ENCODE measurements around the gene LYL1. TPM values are rescaled to one million over a fixed set of nuclear protein-coding genes. Genes with fewer than 3 reads are reported as not detected.

The LYL1 gene
- total and polyA plus RNA-seq, 4 donors = 12.9 to 34.1 (median 20.7) TPM

- Histone ChIP-seq H3K27ac (ENCODE audit: low read depth in 1 of 2, low read length in 1 of 2) (no peak overlapping the region), H3K27me3 (ENCODE audit: control insufficient read depth in 3 of 3, insufficient read depth in 3 of 3, low read length in 2 of 3) (no peaks in the 10 kb centered on the region), H3K4me1 (ENCODE audit: control insufficient read depth in 5 of 5, insufficient read depth in 5 of 5, low read length in 5 of 5) (peaks cover 0 to 34% (median 15%) of the 10 kb centered on the region in 5 donors), H3K4me3 (no peak overlapping the region), H3K9ac (ENCODE audit: insufficient read depth in 1 of 2, low read length in 2 of 2) (no peak overlapping the region), H3K36me3 (ENCODE audit: control insufficient read depth in 4 of 4, insufficient read depth in 4 of 4, low read length in 4 of 4) (peaks cover 3 to 16% (median 3%) of the 10 kb centered on the region in 4 donors), H3K9me3 (ENCODE audit: control insufficient read depth in 4 of 4, insufficient read depth in 3 of 4, low read length in 3 of 4) (no peaks in the 10 kb centered on the region)
- ATAC-seq (ENCODE audit: insufficient read depth, low FRiP score) (no peak), DNase-seq (peak in 1 of 3 donors; percentile 26)
- 21 to 45% methylated on average over 43 to 44 of the region's 44 CpGs for WGBS, 2 donors
- no peak for TF ChIP-seq CTCF (IDR thresholded peaks at IDR 0.05; ENCODE audit: control extremely low read depth, extremely low read depth)
Observed at GRCh38 chr19:13095934-13096927, 6.4 kb downstream of the LYL1 start.

GRCh38 chr19:13095393-13095784 lies 7.3 kb downstream of the LYL1 start:
- Histone ChIP-seq H3K9ac (ENCODE audit: insufficient read depth in 1 of 2, low read length in 2 of 2) (no peak overlapping the region), H3K27ac (ENCODE audit: low read depth in 1 of 2, low read length in 1 of 2) (no peak overlapping the region), H3K36me3 (ENCODE audit: control insufficient read depth in 4 of 4, insufficient read depth in 4 of 4, low read length in 4 of 4) (peaks cover 3 to 14% (median 3%) of the 10 kb centered on the region in 4 donors), H3K9me3 (ENCODE audit: control insufficient read depth in 4 of 4, insufficient read depth in 3 of 4, low read length in 3 of 4) (no peaks in the 10 kb centered on the region), H3K4me1 (ENCODE audit: control insufficient read depth in 5 of 5, insufficient read depth in 5 of 5, low read length in 5 of 5) (peaks cover 3 to 42% (median 13%) of the 10 kb centered on the region in 5 donors), H3K27me3 (ENCODE audit: control insufficient read depth in 3 of 3, insufficient read depth in 3 of 3, low read length in 2 of 3) (no peaks in the 10 kb centered on the region), H3K4me3 (no peak overlapping the region)
- DNase-seq (no peak), ATAC-seq (ENCODE audit: insufficient read depth, low FRiP score) (no peak)
- no peak for TF ChIP-seq CTCF (IDR thresholded peaks at IDR 0.05; ENCODE audit: control extremely low read depth, extremely low read depth)
- 28 to 52% methylated on average over 24 to 25 of the region's 25 CpGs for WGBS, 2 donors

- 20 to 50% methylated on average over 15 to 16 of the region's 16 CpGs for WGBS, 2 donors
- H3K9ac ChIP-seq (ENCODE audit: insufficient read depth in 1 of 2, low read length in 2 of 2) = no peak overlapping the region
- no peaks in the 10 kb centered on the region for H3K9me3 ChIP-seq (ENCODE audit: control insufficient read depth in 4 of 4, insufficient read depth in 3 of 4, low read length in 3 of 4)
- peaks cover 3 to 15% (median 4%) of the 10 kb centered on the region in 4 donors for H3K36me3 ChIP-seq (ENCODE audit: control insufficient read depth in 4 of 4, insufficient read depth in 4 of 4, low read length in 4 of 4)
- no peaks in the 10 kb centered on the region for H3K27me3 ChIP-seq (ENCODE audit: control insufficient read depth in 3 of 3, insufficient read depth in 3 of 3, low read length in 2 of 3)
- no peak overlapping the region for H3K4me3 ChIP-seq
- ATAC-seq (ENCODE audit: insufficient read depth, low FRiP score) (no peak), DNase-seq (no peak)
- H3K27ac ChIP-seq (ENCODE audit: low read depth in 1 of 2, low read length in 1 of 2) = no peak overlapping the region
- peaks cover 3 to 47% (median 11%) of the 10 kb centered on the region in 5 donors for H3K4me1 ChIP-seq (ENCODE audit: control insufficient read depth in 5 of 5, insufficient read depth in 5 of 5, low read length in 5 of 5)
- no peak for TF ChIP-seq CTCF (IDR thresholded peaks at IDR 0.05; ENCODE audit: control extremely low read depth, extremely low read depth)
Observed at GRCh38 chr19:13094771-13095392, 7.8 kb downstream of the LYL1 start.
